Choroid plexus epithelial cell (primary cell): Measurements from ENCODE around the gene NECTIN1.

Experiments
- DNase-seq: peaks from one replicate; pipeline ENCODE4 v3.0.0-alpha.2; 2010; ENCODE audit warnings: low read depth
- H3K4me3 ChIP-seq: 2 replicates; pipeline ENCODE4 v1.5.1; 2011; ENCODE audit warnings: low read depth, mild to moderate bottlenecking, control low read depth, low read length, moderate library complexity
- CTCF ChIP-seq: conservative IDR thresholded peaks from 2 replicates; pipeline ENCODE4 v1.5.1; 2011; ENCODE audit warnings: low read depth, mild to moderate bottlenecking, control low read depth, inconsistent platforms, low read length, moderate library complexity

Gene NECTIN1

GRCh38 chr11:119720311-119720913 lies 8.6 kb downstream of the NECTIN1 start:
- TF ChIP-seq CTCF: no peak
- DNase-seq: no peak

DNA sequence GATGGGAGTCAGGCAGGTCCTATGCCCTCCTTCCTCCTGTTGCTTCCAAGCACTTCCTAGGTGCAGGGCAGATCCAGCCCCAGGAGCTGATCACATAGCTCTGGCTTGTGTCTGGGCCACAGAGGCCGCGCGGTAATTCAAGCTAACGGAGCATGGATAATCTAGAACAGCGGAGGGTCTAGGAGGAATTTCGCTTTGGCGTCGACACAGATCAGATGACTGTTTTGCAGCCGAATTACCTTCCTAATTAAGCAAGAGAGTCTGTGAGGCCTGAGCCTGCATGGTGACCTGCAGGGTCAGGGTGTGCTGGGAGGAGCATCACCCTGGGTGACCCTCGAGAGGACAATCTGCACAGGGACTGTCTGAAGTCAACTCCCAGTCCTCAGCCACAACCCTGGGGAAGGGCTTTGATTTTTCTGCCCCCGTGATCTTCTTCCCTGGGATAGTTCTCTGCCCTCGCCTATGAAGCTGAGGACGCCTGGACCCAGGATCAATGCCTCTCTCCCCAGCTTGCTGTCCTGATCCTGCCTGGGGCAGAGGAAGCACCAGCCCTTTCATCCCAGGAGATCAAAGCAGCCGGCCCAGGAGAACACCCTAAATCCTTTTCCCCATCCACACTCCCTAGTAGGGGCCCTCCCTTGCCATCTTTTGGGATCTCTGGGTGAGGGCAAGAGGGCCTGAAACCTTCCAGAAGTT lies 11.0 kb downstream of the NECTIN1 start:
- no peak for TF ChIP-seq CTCF
- no peak overlapping the region for H3K4me3 ChIP-seq
- no peak for DNase-seq

More at GRCh38 chr11:119720311-119720913, 8.6 kb downstream of the NECTIN1 start:
- H3K4me3 ChIP-seq: no peak overlapping the region

- TF ChIP-seq CTCF: no peak
- H3K4me3 ChIP-seq: no peak overlapping the region
- no peak for DNase-seq
Observed at GRCh38 chr11:119716582-119717498, 12.2 kb downstream of the NECTIN1 start.

DNA sequence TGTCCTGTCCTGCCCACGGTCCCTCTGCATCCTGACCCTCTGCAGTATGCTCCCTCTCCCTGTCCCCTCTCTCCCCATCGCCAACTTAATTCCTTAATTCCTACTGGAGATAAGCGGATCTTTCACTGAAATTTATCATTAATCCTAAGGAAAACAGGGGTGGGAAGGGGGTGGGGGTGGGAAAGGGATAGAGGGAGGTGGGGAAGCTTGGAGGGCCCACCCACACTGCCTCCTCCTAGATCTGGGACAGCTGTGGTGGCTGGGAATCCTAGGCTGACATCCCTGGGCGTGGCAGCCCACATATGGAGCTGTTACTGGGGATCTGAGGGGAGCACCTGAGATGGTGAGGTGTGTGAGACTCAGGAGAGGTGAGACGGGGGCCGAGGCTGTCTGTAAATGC lies 14.4 kb downstream of the NECTIN1 start:
- no peak for TF ChIP-seq CTCF
- DNase-seq: no peak

DNA sequence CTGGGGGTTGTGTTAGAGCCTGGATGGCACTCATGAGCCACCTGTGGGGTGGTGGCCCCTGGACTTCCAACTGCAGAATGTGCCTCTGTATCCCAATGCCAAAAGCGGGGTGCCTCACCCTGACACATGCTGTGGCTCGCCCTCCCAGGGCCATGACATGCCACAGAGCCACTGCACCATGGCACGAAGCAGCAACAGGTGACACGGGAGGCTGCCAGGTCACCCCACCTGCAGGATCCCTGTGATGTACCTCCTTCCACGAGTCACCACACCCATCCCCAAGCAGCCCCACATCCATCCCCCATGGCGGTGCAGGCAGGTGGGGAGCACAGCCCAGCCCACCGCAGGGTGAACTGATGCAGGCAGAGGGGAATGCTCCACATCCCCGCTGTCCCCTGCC lies 14.8 kb downstream of the NECTIN1 start:
- TF ChIP-seq CTCF: no peak
- no peak for DNase-seq
- no peak overlapping the region for H3K4me3 ChIP-seq

More for the DNA sequence above, 14.4 kb downstream of the NECTIN1 start:
- no peak overlapping the region for H3K4me3 ChIP-seq

DNA sequence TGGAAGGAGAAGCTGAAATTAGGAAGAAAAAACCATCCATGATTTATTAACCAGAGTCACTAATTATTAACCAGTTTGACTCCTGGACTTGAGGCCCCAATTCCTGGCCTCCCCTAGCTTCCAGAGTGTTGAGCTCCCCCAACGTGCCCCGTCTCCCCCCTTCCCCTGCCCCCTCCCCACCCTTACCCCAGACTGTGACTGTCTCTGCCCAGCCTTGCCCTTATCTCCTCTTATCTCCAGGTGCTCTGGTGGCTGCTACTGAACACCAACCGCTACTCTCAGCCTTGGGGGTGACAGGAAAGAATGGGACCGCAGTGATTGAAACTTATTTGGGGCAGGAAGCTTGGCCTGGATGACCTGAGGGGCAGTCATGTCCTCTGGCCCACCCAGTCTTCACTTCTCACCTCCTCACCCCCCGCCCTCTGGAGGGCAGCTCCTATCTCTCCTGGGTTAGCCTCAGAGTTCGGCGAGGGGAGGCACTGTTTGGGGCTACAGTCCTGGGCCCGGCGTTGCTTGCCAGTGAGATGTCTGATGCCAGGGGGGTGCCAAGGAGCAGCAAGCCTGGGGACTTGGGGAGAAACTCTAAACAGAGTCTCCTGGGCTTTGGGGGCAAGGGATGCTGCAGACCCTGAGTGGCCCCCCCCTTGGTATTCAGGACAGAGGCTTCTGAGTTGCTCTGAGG lies 15.5 kb downstream of the NECTIN1 start:
- H3K4me3 ChIP-seq: no peak overlapping the region
- no peak for DNase-seq
- no peak for TF ChIP-seq CTCF
